Fibroblast of lung (primary cell): ENCODE data around the gene DCP1B. TPM values are rescaled to one million over a fixed set of nuclear protein-coding genes. Genes with fewer than 3 reads are reported as not detected.

Experiments
- DNase-seq, 2 donors: peaks; one replicate each; pipeline versions ENCODE4 v3.0.0 to v3.0.0-alpha.2; 2010; ENCODE audit warnings: low read depth in 2 of 2
- H2AFZ ChIP-seq: 2 replicates; pipeline ENCODE4 v1.5.1; 2012; ENCODE audit warnings: low read length, control low read depth, inconsistent platforms
- H3K27ac ChIP-seq: 2 replicates; pipeline ENCODE4 v1.5.1; 2011; ENCODE audit warnings: low read length, control low read depth; ENCODE audit not compliant: insufficient read depth
- H3K27me3 ChIP-seq: 2 replicates; pipeline ENCODE4 v1.5.1; 2011; ENCODE audit warnings: mild to moderate bottlenecking, low read length; ENCODE audit not compliant: control insufficient read depth, insufficient read depth
- H3K36me3 ChIP-seq: 2 replicates; pipeline ENCODE4 v1.5.1; 2011; ENCODE audit warnings: low read length; ENCODE audit not compliant: control insufficient read depth, insufficient read depth
- H3K4me1 ChIP-seq: 2 replicates; pipeline ENCODE4 v1.5.1; 2011; ENCODE audit warnings: low read length; ENCODE audit not compliant: control insufficient read depth, insufficient read depth; ENCODE audit errors: extremely low read depth
- H3K4me2 ChIP-seq: 2 replicates; pipeline ENCODE4 v1.5.1; 2011; ENCODE audit warnings: low read length, control low read depth; ENCODE audit not compliant: insufficient read depth; ENCODE audit errors: extremely low read depth
- H3K4me3 ChIP-seq, 4 experiments: fragments of 200-600 bp in 1 of 4; sonication (generic) in 1 of 4; replicated peaks in 1 of 4; 2 replicates each; pipeline ENCODE4 v1.5.1; 2011 to 2016; ENCODE audit warnings: low read length in 4 of 4, low read depth in 3 of 4, mild to moderate bottlenecking in 3 of 4, control low read depth in 2 of 4, inconsistent platforms in 1 of 4, mixed read lengths in 1 of 4; ENCODE audit not compliant: insufficient read depth in 1 of 4; ENCODE audit errors: control extremely low read depth in 1 of 4
- H3K79me2 ChIP-seq: 2 replicates; pipeline ENCODE4 v1.5.1; 2012; ENCODE audit warnings: mild to moderate bottlenecking, low read length, inconsistent platforms; ENCODE audit not compliant: control insufficient read depth, insufficient read depth
- H3K9ac ChIP-seq: 2 replicates; pipeline ENCODE4 v1.5.1; 2011; ENCODE audit warnings: mild to moderate bottlenecking, low read length, control low read depth; ENCODE audit not compliant: insufficient read depth
- H3K9me3 ChIP-seq: 2 replicates; pipeline ENCODE4 v1.5.1; 2012; ENCODE audit warnings: low read depth, low read length; ENCODE audit not compliant: control insufficient read depth, insufficient read depth
- H4K20me1 ChIP-seq: 2 replicates; pipeline ENCODE4 v1.5.1; 2011; ENCODE audit warnings: low read length; ENCODE audit not compliant: control insufficient read depth, insufficient read depth; ENCODE audit errors: extremely low read depth
- CTCF ChIP-seq, 2 donors: IDR thresholded peaks in 1 of 2; conservative IDR thresholded peaks in 1 of 2; 1 replicate in 1 of 2; 2 replicates in 1 of 2; pipeline ENCODE4 v1.5.1; 2011 to 2012; ENCODE audit warnings: low read length in 2 of 2, control low read depth in 1 of 2, inconsistent platforms in 1 of 2, low read depth in 1 of 2, mild to moderate bottlenecking in 1 of 2
- EZH2 ChIP-seq: IDR thresholded peaks from 2 replicates; pipeline ENCODE4 v1.5.1; 2012; ENCODE audit warnings: low read length, control low read depth, mild to moderate bottlenecking; ENCODE audit errors: missing control alignments
- polyA plus RNA-seq, 2 donors: library from polyadenylated mRNA; depleted of rRNA in 1 of 2; stranded (reverse) in 1 of 2; unstranded in 1 of 2; fragments of >200 nt; gene quantifications; 2 replicates each; pipeline ENCODE4 v1.2.1, GENCODE V29; 2011 to 2012; ENCODE audit warnings: missing spikeins in 1 of 2
- total RNA-seq: library from RNA; depleted of rRNA; stranded (reverse); fragments of >200 nt; gene quantifications from 2 replicates; pipeline ENCODE4 v1.2.1, GENCODE V29; 2014

Gene DCP1B
- total and polyA plus RNA-seq, 2 donors (not counting 1 experiment from before 2014, with no cell fraction given), result 10.4 to 19.4 TPM

DNA sequence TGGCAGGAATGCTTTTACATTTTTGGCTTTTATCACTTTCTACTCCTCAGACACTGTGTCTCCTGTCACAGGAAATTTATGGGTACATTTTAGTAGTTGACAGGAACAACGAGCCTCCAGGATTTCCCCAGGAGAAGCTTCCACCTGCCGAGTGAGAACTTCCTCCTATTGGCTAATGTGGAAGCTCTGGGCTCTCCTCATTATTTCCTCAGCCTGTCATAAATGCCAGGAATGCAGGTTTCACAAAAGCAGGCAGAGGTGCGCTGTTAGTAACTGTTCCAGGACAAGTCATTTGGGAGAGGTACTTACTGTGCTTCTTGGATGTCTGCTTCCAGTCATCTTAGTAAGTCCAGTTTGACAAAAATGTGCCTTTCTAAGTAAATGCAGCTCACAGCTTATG is 19.1 kb upstream of the DCP1B start:
- H3K9ac ChIP-seq, result no peak overlapping the region
- no peaks in the 10 kb centered on the region for H4K20me1 ChIP-seq
- no peaks in the 10 kb centered on the region for H3K79me2 ChIP-seq
- H3K4me1 ChIP-seq, result no peaks in the 10 kb centered on the region
- no peak for TF ChIP-seq CTCF (conservative IDR thresholded peaks at IDR 0.05 in 1 of 2, IDR thresholded peaks at IDR 0.05 in 1 of 2; ENCODE audit: low read depth in 1 of 2, low read length in 2 of 2)
- TF ChIP-seq EZH2, result no peak
- no peak overlapping the region for H3K4me2 ChIP-seq
- no peak for DNase-seq
- no peak overlapping the region for H2AFZ ChIP-seq
- no peak overlapping the region for H3K4me3 ChIP-seq
- no peaks in the 10 kb centered on the region for H3K9me3 ChIP-seq
- H3K27me3 ChIP-seq, result peaks cover 27% of the 10 kb centered on the region
- H3K27ac ChIP-seq, result no peak overlapping the region
- H3K36me3 ChIP-seq, result no peaks in the 10 kb centered on the region

GRCh38 chr12:2020511-2020910 is 16.3 kb upstream of the DCP1B start:
- no peaks in the 10 kb centered on the region for H4K20me1 ChIP-seq
- no peak overlapping the region for H3K27ac ChIP-seq
- TF ChIP-seq CTCF (conservative IDR thresholded peaks at IDR 0.05 in 1 of 2, IDR thresholded peaks at IDR 0.05 in 1 of 2; ENCODE audit: low read depth in 1 of 2, low read length in 2 of 2) (no peak), EZH2 (no peak)
- H3K27me3 ChIP-seq, result peaks cover 16% of the 10 kb centered on the region
- no peak overlapping the region for H3K4me3 ChIP-seq
- H3K9ac ChIP-seq, result no peak overlapping the region
- H3K36me3 ChIP-seq, result no peaks in the 10 kb centered on the region
- H3K79me2 ChIP-seq, result no peaks in the 10 kb centered on the region
- H3K9me3 ChIP-seq, result no peaks in the 10 kb centered on the region
- H2AFZ ChIP-seq, result no peak overlapping the region
- H3K4me2 ChIP-seq, result no peak overlapping the region
- H3K4me1 ChIP-seq, result no peaks in the 10 kb centered on the region
- no peak for DNase-seq

- no peak overlapping the region for H3K9ac ChIP-seq
- H4K20me1 ChIP-seq, result no peaks in the 10 kb centered on the region
- H2AFZ ChIP-seq, result no peak overlapping the region
- no peak overlapping the region for H3K4me2 ChIP-seq
- H3K36me3 ChIP-seq, result no peaks in the 10 kb centered on the region
- H3K79me2 ChIP-seq, result no peaks in the 10 kb centered on the region
- no peaks in the 10 kb centered on the region for H3K4me1 ChIP-seq
- no peaks in the 10 kb centered on the region for H3K9me3 ChIP-seq
- DNase-seq, result no peak
- H3K27ac ChIP-seq, result no peak overlapping the region
- H3K4me3 ChIP-seq, result no peak overlapping the region
- H3K27me3 ChIP-seq, result peaks cover 5% of the 10 kb centered on the region
- TF ChIP-seq CTCF (conservative IDR thresholded peaks at IDR 0.05 in 1 of 2, IDR thresholded peaks at IDR 0.05 in 1 of 2; ENCODE audit: low read depth in 1 of 2, low read length in 2 of 2) (no peak), EZH2 (no peak)
Measured at GRCh38 chr12:2019126-2019525, 14.9 kb upstream of the DCP1B start.
